NB4 (cell line): ENCODE results near the gene CDC42EP3.

ENCODE experiments used
- DNase-seq: peaks from one replicate; pipeline ENCODE4 v3.0.0; 2010; ENCODE audit warnings: low read depth
- H3K4me3 ChIP-seq: one replicate; pipeline ENCODE4 v1.5.1; 2011; ENCODE audit warnings: mild to moderate bottlenecking, low read depth, low read length, moderate library complexity
- CTCF ChIP-seq: IDR thresholded peaks from one replicate; pipeline ENCODE4 v1.5.1; 2012; ENCODE audit warnings: low read depth, low read length
- MAX ChIP-seq: IDR thresholded peaks from 2 replicates; pipeline ENCODE4 v1.6.1; 2011; ENCODE audit warnings: low read depth, low read length
- MYC ChIP-seq: IDR thresholded peaks from 2 replicates; pipeline ENCODE4 v1.6.1; 2011; ENCODE audit warnings: low read depth, low read length
- POLR2A ChIP-seq: IDR thresholded peaks from 2 replicates; pipeline ENCODE4 v1.6.1; 2011; ENCODE audit warnings: mild to moderate bottlenecking; ENCODE audit not compliant: insufficient read length; ENCODE audit errors: extremely low read depth

Gene CDC42EP3

GRCh38 chr2:37683241-37683640 lies 11.8 kb upstream of the CDC42EP3 start:
- no peak for TF ChIP-seq MAX
- DNase-seq, result no peak
- no peak overlapping the region for H3K4me3 ChIP-seq

- H3K4me3 ChIP-seq, result no peak overlapping the region
- no peak for DNase-seq
- TF ChIP-seq MYC (no peak), POLR2A (no peak), MAX (no peak), CTCF (no peak)
These were observed 11.0 kb upstream of the CDC42EP3 start for GRCh38 chr2:37682473-37682872.

GRCh38 chr2:37681587-37681986 lies 10.1 kb upstream of the CDC42EP3 start:
- DNase-seq, result no peak
- no peak overlapping the region for H3K4me3 ChIP-seq
- no peak for TF ChIP-seq POLR2A
- no peak for TF ChIP-seq MAX
- no peak for TF ChIP-seq MYC
- no peak for TF ChIP-seq CTCF

- TF ChIP-seq MAX (no peak), MYC (no peak), POLR2A (no peak), CTCF (no peak)
- no peak for DNase-seq
These were observed 7.7 kb upstream of the CDC42EP3 start for GRCh38 chr2:37679072-37679695.

GRCh38 chr2:37676274-37676673 lies 4.8 kb upstream of the CDC42EP3 start:
- peak; percentile 48 for DNase-seq
- TF ChIP-seq MAX (no peak), POLR2A (no peak), CTCF (no peak), MYC (no peak)
- H3K4me3 ChIP-seq, result no peak overlapping the region

More at GRCh38 chr2:37679072-37679695, 7.7 kb upstream of the CDC42EP3 start:
- H3K4me3 ChIP-seq, result no peak overlapping the region

- H3K4me3 ChIP-seq, result no peak overlapping the region
- DNase-seq, result peak; percentile 74
- TF ChIP-seq POLR2A, result no peak
- TF ChIP-seq MAX, result no peak
- no peak for TF ChIP-seq CTCF
- no peak for TF ChIP-seq MYC
These were observed 3.5 kb upstream of the CDC42EP3 start for GRCh38 chr2:37674946-37675345.
